Measurements from ENCODE around the gene EIF3K. TPM values are rescaled to one million over a fixed set of nuclear protein-coding genes. Genes with fewer than 3 reads are reported as not detected.
A peak's percentile ranks its signal among the peaks of the same experiment; 100 is the strongest.

Gene EIF3K
- polyA plus RNA-seq, 1 donor (not counting 4 experiments of a cell fraction or from before 2014, with no cell fraction given) = 240 TPM

- H3K4me1 ChIP-seq (ENCODE audit: control insufficient read depth, extremely low read depth, insufficient read depth, low read length) = peaks cover 92% of the 10 kb centered on the region
- H3K27me3 ChIP-seq (ENCODE audit: control insufficient read depth, extremely low read depth, insufficient read depth, low read length) = no peaks in the 10 kb centered on the region
- TF ChIP-seq CTCF (optimal IDR thresholded peaks at IDR 0.05 in 1 of 3, IDR thresholded peaks at IDR 0.05 in 1 of 3, conservative IDR thresholded peaks at IDR 0.05 in 1 of 3; ENCODE audit: extremely low read depth in 1 of 3, insufficient read depth in 2 of 3, low read length in 3 of 3) (no peak), EZH2 (IDR thresholded peaks at IDR 0.05; ENCODE audit: low read length) (no peak)
- H3K36me3 ChIP-seq (ENCODE audit: control insufficient read depth in 2 of 2, extremely low read depth in 1 of 2, insufficient read depth in 2 of 2, low read length in 2 of 2) = peaks cover 18 to 49% of the 10 kb centered on the region in 2 experiments
- H4K20me1 ChIP-seq (ENCODE audit: control insufficient read depth, extremely low read depth, insufficient read depth, low read length) = peaks cover 43% of the 10 kb centered on the region
- peaks cover 98% of the 10 kb centered on the region for H3K79me2 ChIP-seq (ENCODE audit: control insufficient read depth, insufficient read depth, low read length)
- H3K9me3 ChIP-seq (ENCODE audit: control insufficient read depth, low read depth, low read length) = no peaks in the 10 kb centered on the region
- H3K27ac ChIP-seq (ENCODE audit: control insufficient read depth, insufficient read depth, low read length) = peak overlapping the region; percentile 42
- no peak overlapping the region for H2AFZ ChIP-seq (ENCODE audit: control insufficient read depth, low read length)
- dilution Hi-C loops (cut with MboI; ENCODE audit: extremely low pct_ligation_motif_present, low sequenced_read_pairs) = no loop called here
- no peak for FAIRE-seq
- no peak for DNase-seq (ENCODE audit: low read depth, low spot score)
- peak overlapping the region; percentile 60 for H3K4me2 ChIP-seq (ENCODE audit: control insufficient read depth, extremely low read depth, insufficient read depth, low read depth, low read length)
- H3K9me1 ChIP-seq (ENCODE audit: control insufficient read depth, extremely low read depth, insufficient read depth, low read length) = peaks cover 2% of the 10 kb centered on the region
- H3K4me3 ChIP-seq (ENCODE audit: control insufficient read depth in 2 of 3, extremely low read depth in 1 of 3, insufficient read depth in 2 of 3, low read depth in 1 of 3, low read length in 3 of 3) = no peak overlapping the region
- H3K9ac ChIP-seq (ENCODE audit: control insufficient read depth, extremely low read depth, insufficient read depth, low read length) = peak overlapping the region; percentile 38
These were observed 47.1 kb downstream of the EIF3K start for GRCh38 chr19:38665950-38666662.

- TF ChIP-seq EZH2 (IDR thresholded peaks at IDR 0.05; ENCODE audit: low read length) (no peak), CTCF (optimal IDR thresholded peaks at IDR 0.05 in 1 of 3, IDR thresholded peaks at IDR 0.05 in 1 of 3, conservative IDR thresholded peaks at IDR 0.05 in 1 of 3; ENCODE audit: extremely low read depth in 1 of 3, insufficient read depth in 2 of 3, low read length in 3 of 3) (no peak)
- peaks cover 93% of the 10 kb centered on the region for H3K4me1 ChIP-seq (ENCODE audit: control insufficient read depth, extremely low read depth, insufficient read depth, low read length)
- H3K36me3 ChIP-seq (ENCODE audit: control insufficient read depth in 2 of 2, extremely low read depth in 1 of 2, insufficient read depth in 2 of 2, low read length in 2 of 2) = peaks cover 16 to 50% of the 10 kb centered on the region in 2 experiments
- FAIRE-seq = peak; percentile 73
- no peak for DNase-seq (ENCODE audit: low read depth, low spot score)
- H3K27me3 ChIP-seq (ENCODE audit: control insufficient read depth, extremely low read depth, insufficient read depth, low read length) = no peaks in the 10 kb centered on the region
- H3K4me2 ChIP-seq (ENCODE audit: control insufficient read depth, extremely low read depth, insufficient read depth, low read depth, low read length) = peak overlapping the region; percentile 6
- dilution Hi-C loops (cut with MboI; ENCODE audit: extremely low pct_ligation_motif_present, low sequenced_read_pairs) = no loop called here
- peaks cover 100% of the 10 kb centered on the region for H3K79me2 ChIP-seq (ENCODE audit: control insufficient read depth, insufficient read depth, low read length)
- H2AFZ ChIP-seq (ENCODE audit: control insufficient read depth, low read length) = no peak overlapping the region
- peak overlapping the region; percentile 42 for H3K27ac ChIP-seq (ENCODE audit: control insufficient read depth, insufficient read depth, low read length)
- peaks cover 2% of the 10 kb centered on the region for H3K9me1 ChIP-seq (ENCODE audit: control insufficient read depth, extremely low read depth, insufficient read depth, low read length)
- no peaks in the 10 kb centered on the region for H3K9me3 ChIP-seq (ENCODE audit: control insufficient read depth, low read depth, low read length)
- no peak overlapping the region for H3K4me3 ChIP-seq (ENCODE audit: control insufficient read depth in 2 of 3, extremely low read depth in 1 of 3, insufficient read depth in 2 of 3, low read depth in 1 of 3, low read length in 3 of 3)
- H3K9ac ChIP-seq (ENCODE audit: control insufficient read depth, extremely low read depth, insufficient read depth, low read length) = peak overlapping the region; percentile 38
- peaks cover 45% of the 10 kb centered on the region for H4K20me1 ChIP-seq (ENCODE audit: control insufficient read depth, extremely low read depth, insufficient read depth, low read length)
These were observed 47.9 kb downstream of the EIF3K start for GRCh38 chr19:38666663-38667511.
